SK-N-SH (cell line): ENCODE data around the gene EHMT2. TPM values are rescaled to one million over a fixed set of nuclear protein-coding genes. Genes with fewer than 3 reads are reported as not detected.
A peak's percentile ranks its signal among the peaks of the same experiment; 100 is the strongest.
"Not testable (repeated sequence)": the region's sequence is repeated elsewhere in the genome, so short reads cannot be mapped to it uniquely, and the experiment has no call there.

Source experiments
- CTCF ChIA-PET: fragments of 300-600, 350-600 bp; formaldehyde crosslinking; extraction: SDS; loops from one replicate; lab custom pipeline; 2021; lab: Yijun Ruan, JAX
- POLR2A ChIA-PET: fragments of 350-600 bp; sonication (Branson Sonifier 250); formaldehyde crosslinking; extraction: SDS; loops from one replicate; lab custom pipeline; 2020; ENCODE audit warnings: antibody characterized with exemption, inconsistent platforms; lab: Yijun Ruan, JAX
- DNase-seq: peaks from one replicate; pipeline ENCODE4 v3.0.0; 2012
- H2AFZ ChIP-seq: fragments of 200-600 bp; sonication (generic); 2 replicates; pipeline ENCODE4 v1.8.1; 2016; ENCODE audit warnings: antibody characterized with exemption, mild to moderate bottlenecking, low read depth
- H3F3A ChIP-seq: fragments of 200-600 bp; sonication (generic); replicated peaks from 2 replicates; pipeline ENCODE3; 2016; ENCODE audit warnings: antibody characterized with exemption, mild to moderate bottlenecking; ENCODE audit not compliant: insufficient read depth
- H3K27ac ChIP-seq, 2 experiments: fragments of 200-500 bp in 1 of 2; fragments of 200-600 bp in 1 of 2; sonication (Bioruptor generic) in 1 of 2; sonication (generic), shearing (Covaris generic) in 1 of 2; 2 replicates each; pipeline versions ENCODE4 v1.5.1 to v1.6.1; 2014 to 2016; ENCODE audit warnings: low read depth in 2 of 2, inconsistent platforms in 1 of 2, low read length in 1 of 2, mild to moderate bottlenecking in 1 of 2, mixed read lengths in 1 of 2
- H3K27me3 ChIP-seq: fragments of 200-600 bp; sonication (generic), shearing (Covaris generic); 2 replicates; pipeline ENCODE4 v1.6.1; 2016; ENCODE audit warnings: mixed run types; ENCODE audit not compliant: insufficient read depth
- H3K36me3 ChIP-seq, 2 experiments: fragments of 200-500 bp in 1 of 2; fragments of 200-600 bp in 1 of 2; sonication (Bioruptor generic) in 1 of 2; sonication (generic) in 1 of 2; replicated peaks in 1 of 2; 2 replicates each; pipeline versions ENCODE3 to v1.5.1; 2014 to 2016; ENCODE audit warnings: low read length in 1 of 2, mild to moderate bottlenecking in 1 of 2; ENCODE audit not compliant: insufficient read depth in 2 of 2, control insufficient read depth in 1 of 2
- H3K4me1 ChIP-seq, 2 experiments: fragments of 200-500 bp in 1 of 2; fragments of 200-600 bp in 1 of 2; sonication (Bioruptor generic) in 1 of 2; sonication (generic), shearing (Covaris generic) in 1 of 2; 2 replicates each; pipeline versions ENCODE4 v1.5.1 to v1.6.1; 2014 to 2016; ENCODE audit warnings: low read depth in 1 of 2, low read length in 1 of 2, mixed run types in 1 of 2; ENCODE audit not compliant: insufficient read depth in 2 of 2, control insufficient read depth in 1 of 2
- H3K4me2 ChIP-seq: fragments of 200-600 bp; sonication (generic), shearing (Covaris generic); 2 replicates; pipeline ENCODE4 v1.6.1; 2017; ENCODE audit warnings: mixed run types
- H3K4me3 ChIP-seq, 2 experiments: fragments of 200-500 bp in 1 of 2; fragments of 200-600 bp in 1 of 2; sonication (Bioruptor generic) in 1 of 2; sonication (generic), shearing (Covaris generic) in 1 of 2; 2 replicates each; pipeline versions ENCODE4 v1.5.1 to v1.8.1; 2014 to 2016; ENCODE audit warnings: low read depth in 2 of 2, inconsistent platforms in 1 of 2, low read length in 1 of 2, mild to moderate bottlenecking in 1 of 2, mixed read lengths in 1 of 2, moderate library complexity in 1 of 2
- H3K79me2 ChIP-seq: fragments of 200-600 bp; sonication (generic); 2 replicates; pipeline ENCODE4 v1.8.1; 2017; ENCODE audit warnings: mild to moderate bottlenecking; ENCODE audit not compliant: insufficient read depth
- H3K9ac ChIP-seq: fragments of 200-600 bp; sonication (generic); 2 replicates; pipeline ENCODE4 v1.6.1; 2017; ENCODE audit warnings: mixed run types
- H3K9me2 ChIP-seq: fragments of 200-600 bp; sonication (generic); 2 replicates; pipeline ENCODE4 v1.6.1; 2017; ENCODE audit warnings: mixed run types
- H3K9me3 ChIP-seq: fragments of 200-600 bp; sonication (generic); 2 replicates; pipeline ENCODE4 v1.6.1; 2017; ENCODE audit warnings: mixed run types, mild to moderate bottlenecking, moderate library complexity
- H4K20me1 ChIP-seq: fragments of 200-600 bp; sonication (generic); 2 replicates; pipeline ENCODE4 v1.6.1; 2017; ENCODE audit warnings: mild to moderate bottlenecking, mixed run types; ENCODE audit not compliant: insufficient read depth
- CHD2 ChIP-seq: fragments of 150-350 bp; IDR thresholded peaks from 2 replicates; pipeline ENCODE4 v1.6.1; 2018; ENCODE audit warnings: low read length; ENCODE audit not compliant: partially characterized antibody
- ELF1 ChIP-seq: IDR thresholded peaks from 2 replicates; pipeline ENCODE4 v1.4.0; 2012
- EP300 ChIP-seq, 2 experiments: IDR thresholded peaks; 2 replicates each; pipeline versions ENCODE4 v1.4.0 to v1.6.1; 2012; ENCODE audit warnings: borderline replicate concordance in 1 of 2, low read depth in 1 of 2, low read length in 1 of 2
- EZH2phosphoT487 ChIP-seq: fragments of 200-600 bp; sonication (generic); IDR thresholded peaks from 2 replicates; pipeline ENCODE4 v1.6.1; 2017; ENCODE audit warnings: low read depth, mixed run types, mild to moderate bottlenecking, antibody characterized with exemption, moderate library complexity, borderline replicate concordance
- FOSL2 ChIP-seq: IDR thresholded peaks from 2 replicates; pipeline ENCODE4 v1.4.0; 2012; ENCODE audit warnings: low read depth, mild to moderate bottlenecking, moderate library complexity, borderline replicate concordance
- FOXM1 ChIP-seq: IDR thresholded peaks from 2 replicates; pipeline ENCODE4 v1.4.0; 2012; ENCODE audit warnings: low read depth, mild to moderate bottlenecking
- GATA2 ChIP-seq: sonication (generic); formaldehyde crosslinking; IDR thresholded peaks from 2 replicates; pipeline ENCODE4 v1.5.0; 2020; ENCODE audit warnings: mild to moderate bottlenecking, missing genetic modification reagents
- MAX ChIP-seq: IDR thresholded peaks from 2 replicates; pipeline ENCODE4 v1.4.0; 2012; ENCODE audit warnings: low read depth
- MXI1 ChIP-seq: IDR thresholded peaks from 2 replicates; pipeline ENCODE4 v1.6.1; 2012; ENCODE audit warnings: mild to moderate bottlenecking, low read depth, low read length, improper control_type of control experiment
- RAD21 ChIP-seq: IDR thresholded peaks from 2 replicates; pipeline ENCODE4 v1.6.1; 2012; ENCODE audit warnings: mild to moderate bottlenecking, low read length
- SIN3A ChIP-seq: IDR thresholded peaks from 2 replicates; pipeline ENCODE4 v1.6.1; 2012; ENCODE audit warnings: low read depth, mild to moderate bottlenecking, low read length, moderate library complexity, borderline replicate concordance
- TAF1 ChIP-seq: IDR thresholded peaks from 2 replicates; pipeline ENCODE4 v1.6.1; 2012; ENCODE audit warnings: low read depth, mild to moderate bottlenecking, low read length, moderate library complexity, borderline replicate concordance
- USF1 ChIP-seq: IDR thresholded peaks from 2 replicates; pipeline ENCODE4 v1.4.0; 2012; ENCODE audit warnings: low read depth, borderline replicate concordance
- USF2 ChIP-seq: fragments of 150-350 bp; IDR thresholded peaks from 2 replicates; pipeline ENCODE4 v1.6.1; 2017; ENCODE audit warnings: antibody characterized with exemption, low read length, low read depth, borderline replicate concordance
- ZBTB33 ChIP-seq: IDR thresholded peaks from 2 replicates; pipeline ENCODE4 v1.4.0; 2012; ENCODE audit warnings: low read depth, borderline replicate concordance
- WGBS: methylation state at CpG from one replicate; pipeline ENCODE4 v1.1.6; 2017; ENCODE audit warnings: low lambda C conversion rate; 5-methylcytosine and 5-hydroxymethylcytosine counted together
- polyA plus RNA-seq, 3 experiments: library from polyadenylated mRNA; depleted of rRNA; stranded (reverse); fragments of >200 nt; gene quantifications; 2 replicates each; pipeline ENCODE4 v1.2.3, GENCODE V29; 2012

EHMT2 gene
- polyA plus RNA-seq, 1 of the 3 experiments (the other 2 are of a cell fraction) = 72.0 TPM

GRCh38 chr6:31911826-31912585 is 14.5 kb upstream of the EHMT2 start:
- ChIA-PET POLR2A (no interaction called here), CTCF (no interaction called here)
- Histone ChIP-seq H3F3A (peaks cover 25% of the 10 kb centered on the region), H3K9ac (no peak overlapping the region), H3K4me2 (no peak overlapping the region), H3K4me3 (no peak overlapping the region), H4K20me1 (no peaks in the 10 kb centered on the region), H3K9me3 (no peaks in the 10 kb centered on the region), H3K79me2 (no peaks in the 10 kb centered on the region), H2AFZ (no peak overlapping the region), H3K27me3 (no peaks in the 10 kb centered on the region), H3K4me1 (0 out of 4 replicates have a peak, but pooled peaks cover 0 to 4% of the 10 kb centered on the region in 2 experiments), H3K36me3 (no peaks in the 10 kb centered on the region), H3K9me2 (no peaks in the 10 kb centered on the region), H3K27ac (peak overlapping the region in 1 of 2 experiments; percentile 81; a peak in 2 of 4 replicates)
- no peak for DNase-seq
- no peak for TF ChIP-seq CHD2
- no peak for TF ChIP-seq EP300 (IDR thresholded peaks at IDR 0.05; ENCODE audit: borderline replicate concordance in 1 of 2, low read depth in 1 of 2, low read length in 1 of 2)
- TF ChIP-seq MXI1 = no peak
- no peak for TF ChIP-seq SIN3A
- 85% methylated on average over 11 of the region's 11 CpGs for WGBS

GRCh38 chr6:31909298-31909697 is 11.8 kb upstream of the EHMT2 start:
- H3K9me3 ChIP-seq, H3K27me3 ChIP-seq, DNase-seq, H2AFZ ChIP-seq, H3K36me3 ChIP-seq, H3K79me2 ChIP-seq, H3K9ac ChIP-seq, H3K4me3 ChIP-seq, H3K4me2 ChIP-seq, H4K20me1 ChIP-seq, H3K9me2 ChIP-seq, H3K4me1 ChIP-seq: not testable (repeated sequence)
- ChIA-PET POLR2A (interaction anchor here (0.6 kb wide), 1 partner anchor 1062 kb away, joined by 3 read pairs; no protein-coding TSS in a partner anchor), CTCF (interaction anchor here (1.4 kb wide), 1 partner anchor 43 kb away, joined by 8 read pairs; no protein-coding TSS in a partner anchor)
- Histone ChIP-seq H3F3A (peaks cover 25% of the 10 kb centered on the region), H3K27ac (peak overlapping the region in 1 of 2 experiments; percentile 2; a peak in 1 of 4 replicates)
- WGBS = 67% methylated on average over 7 of the region's 7 CpGs

GRCh38 chr6:31908791-31909190 is 11.3 kb upstream of the EHMT2 start:
- Histone ChIP-seq H3K79me2 (no peaks in the 10 kb centered on the region), H3K9me2 (no peaks in the 10 kb centered on the region), H3K27me3 (no peaks in the 10 kb centered on the region), H3K4me3 (no peak overlapping the region), H3K9ac (no peak overlapping the region), H2AFZ (no peak overlapping the region), H3K4me2 (no peak overlapping the region), H3K36me3 (no peaks in the 10 kb centered on the region), H3K27ac (peak overlapping the region in 1 of 2 experiments; percentile 2; a peak in 2 of 4 replicates), H3F3A (peaks cover 25% of the 10 kb centered on the region), H4K20me1 (no peaks in the 10 kb centered on the region), H3K4me1 (0 out of 4 replicates have a peak, but pooled peaks cover 0 to 4% of the 10 kb centered on the region in 2 experiments), H3K9me3 (no peaks in the 10 kb centered on the region)
- ChIA-PET POLR2A (no interaction called here), CTCF (interaction anchor here (1.4 kb wide), 1 partner anchor 43 kb away, joined by 8 read pairs; no protein-coding TSS in a partner anchor)
- no peak for DNase-seq
- TF ChIP-seq EZH2phosphoT487 (no peak), ZBTB33 (no peak), ELF1 (no peak), RAD21 (no peak), FOXM1 (no peak), TAF1 (no peak), SIN3A (no peak), MAX (no peak), EP300 (IDR thresholded peaks at IDR 0.05; ENCODE audit: borderline replicate concordance in 1 of 2, low read depth in 1 of 2, low read length in 1 of 2) (no peak), CHD2 (no peak), USF1 (no peak), GATA2 (no peak), FOSL2 (no peak), USF2 (no peak), MXI1 (no peak)
- WGBS = 26% methylated on average over 4 of the region's 4 CpGs
